Smooth muscle cell (in vitro differentiated cells): ENCODE measurements around the gene CHSY1. TPM values are rescaled to one million over a fixed set of nuclear protein-coding genes. Genes with fewer than 3 reads are reported as not detected.
"Not testable (repeated sequence)": the region's sequence is repeated elsewhere in the genome, so short reads cannot be mapped to it uniquely, and the experiment has no call there.

Experiments used
- DNase-seq: peaks from one replicate; lab custom pipeline; 2025; ENCODE audit not compliant: unreplicated experiment; lab: John Stamatoyannopoulos, UW
- H2AFZ ChIP-seq: fragments of 200-600 bp; sonication (generic); 2 replicates; pipeline ENCODE4 v1.6.0; 2016; ENCODE audit warnings: antibody characterized with exemption, low read depth, mild to moderate bottlenecking
- H3F3A ChIP-seq: fragments of 200-600 bp; sonication (generic); 2 replicates; pipeline ENCODE4 v1.6.0; 2017; ENCODE audit warnings: antibody characterized with exemption, low read depth
- H3K27ac ChIP-seq: fragments of 200-600 bp; sonication (generic); 2 replicates; pipeline ENCODE4 v1.5.1; 2016; ENCODE audit warnings: low read depth, mild to moderate bottlenecking
- H3K27me3 ChIP-seq: fragments of 200-600 bp; sonication (generic); 2 replicates; pipeline ENCODE4 v1.6.1; 2016; ENCODE audit warnings: low read depth, mild to moderate bottlenecking
- H3K36me3 ChIP-seq: fragments of 200-600 bp; sonication (generic); 2 replicates; pipeline ENCODE4 v1.5.1; 2016; ENCODE audit warnings: low read depth
- H3K4me1 ChIP-seq: fragments of 200-600 bp; sonication (generic); 2 replicates; pipeline ENCODE4 v1.5.1; 2016; ENCODE audit warnings: low read depth
- H3K4me2 ChIP-seq: fragments of 200-600 bp; sonication (generic); 2 replicates; pipeline ENCODE4 v1.6.0; 2016; ENCODE audit warnings: mild to moderate bottlenecking
- H3K4me3 ChIP-seq: fragments of 200-600 bp; sonication (generic); 2 replicates; pipeline ENCODE4 v1.5.1; 2016; ENCODE audit warnings: mild to moderate bottlenecking
- H3K79me2 ChIP-seq: fragments of 200-600 bp; sonication (generic); 2 replicates; pipeline ENCODE4 v1.6.0; 2016; ENCODE audit warnings: low read depth, mild to moderate bottlenecking
- H3K9ac ChIP-seq: fragments of 200-600 bp; sonication (generic); 2 replicates; pipeline ENCODE4 v1.6.0; 2016; ENCODE audit warnings: low read depth
- H3K9me3 ChIP-seq: fragments of 200-600 bp; sonication (generic); replicated peaks from 2 replicates; pipeline ENCODE4 v1.5.1; 2016; ENCODE audit warnings: low read depth
- H4K20me1 ChIP-seq: fragments of 200-600 bp; sonication (generic); 2 replicates; pipeline ENCODE4 v1.6.0; 2016; ENCODE audit warnings: low read depth
- WGBS: methylation state at CpG from one replicate; pipeline ENCODE4 v1.1.7; 2016; ENCODE audit warnings: low lambda C conversion rate; 5-methylcytosine and 5-hydroxymethylcytosine counted together
- polyA plus RNA-seq: library from polyadenylated mRNA; unstranded; fragments of >200 nt; fragmentation: Nextera tagmentation; extraction: Ambion mirVana; gene quantifications from 2 replicates; pipeline ENCODE4 v1.2.1, GENCODE V29; 2016
- total RNA-seq: library from RNA; depleted of rRNA; stranded (reverse); fragments of >200 nt; gene quantifications from 2 replicates; pipeline ENCODE4 v1.2.3, GENCODE V29; 2014
- TF ChIP-seq, protein P1 (sequence below): fragments of 200-600 bp; sonication (generic); IDR thresholded peaks from 2 replicates; pipeline ENCODE4 v1.5.1; 2017; ENCODE audit warnings: borderline replicate concordance, mild to moderate bottlenecking, antibody characterized with exemption; ENCODE audit not compliant: insufficient read depth, poor library complexity, severe bottlenecking

CHSY1 gene
- total and polyA plus RNA-seq, 2 experiments from 2014 or later, result 106 to 123 TPM

DNA sequence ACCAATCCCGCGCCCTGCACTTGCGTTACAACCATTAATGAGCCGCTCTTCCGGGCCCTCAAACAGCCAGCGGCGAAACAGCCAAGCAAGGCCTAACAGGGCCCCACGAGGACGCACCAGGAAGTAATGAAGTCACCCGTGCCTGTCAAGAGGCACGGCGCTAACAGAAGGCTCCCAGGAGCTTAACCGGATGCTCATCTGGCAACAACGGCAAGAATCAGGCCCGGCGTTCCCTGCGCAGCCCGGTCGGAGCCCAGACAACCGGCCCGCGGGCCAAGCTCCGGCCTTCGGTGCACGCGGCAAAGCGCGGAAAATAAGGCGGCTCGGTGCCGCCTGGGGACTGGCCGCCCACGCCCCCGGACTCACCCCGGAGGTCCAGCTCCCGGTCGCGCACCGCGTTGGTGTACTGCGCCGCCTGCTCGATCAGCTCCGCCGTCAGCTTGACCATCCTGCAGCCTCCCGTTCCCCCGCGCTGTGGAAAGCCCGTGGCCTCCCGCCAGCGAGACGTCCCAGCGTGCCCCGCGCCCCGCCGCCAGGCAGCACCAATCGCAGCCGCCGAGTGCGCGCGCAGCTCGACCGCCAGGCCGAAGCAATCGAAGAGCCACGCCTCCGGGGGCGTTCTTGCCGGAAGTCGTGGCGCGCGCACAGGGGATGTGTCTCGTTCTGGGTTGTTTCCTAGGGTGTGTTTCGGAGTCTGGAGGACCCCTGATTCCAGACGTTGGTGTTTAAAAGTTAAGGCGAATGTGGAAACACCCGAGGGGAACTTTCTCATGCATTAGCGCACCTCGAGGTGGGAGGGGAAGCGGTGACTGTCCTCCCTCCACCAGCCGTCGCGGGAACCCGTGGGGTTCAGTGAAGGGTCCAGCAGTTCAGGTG is 43.1 kb upstream of the CHSY1 start, which contains the start of gene SNRPA1:
Gene SNRPA1, minus strand, starts transcription at position 518 of the 876 bp plus-strand sequence. Its CDS starts 70 bp downstream, at position 448.
- H3K4me2 ChIP-seq, result peak within 1 kb of the TSS; percentile 93
- 1% methylated on average over 87 of the region's 87 CpGs for WGBS
- peaks cover 3% of the 10 kb centered on the region for H3K36me3 ChIP-seq
- H3K9me3 ChIP-seq, result no peaks in the 10 kb centered on the region
- TF ChIP-seq, protein P1, sequence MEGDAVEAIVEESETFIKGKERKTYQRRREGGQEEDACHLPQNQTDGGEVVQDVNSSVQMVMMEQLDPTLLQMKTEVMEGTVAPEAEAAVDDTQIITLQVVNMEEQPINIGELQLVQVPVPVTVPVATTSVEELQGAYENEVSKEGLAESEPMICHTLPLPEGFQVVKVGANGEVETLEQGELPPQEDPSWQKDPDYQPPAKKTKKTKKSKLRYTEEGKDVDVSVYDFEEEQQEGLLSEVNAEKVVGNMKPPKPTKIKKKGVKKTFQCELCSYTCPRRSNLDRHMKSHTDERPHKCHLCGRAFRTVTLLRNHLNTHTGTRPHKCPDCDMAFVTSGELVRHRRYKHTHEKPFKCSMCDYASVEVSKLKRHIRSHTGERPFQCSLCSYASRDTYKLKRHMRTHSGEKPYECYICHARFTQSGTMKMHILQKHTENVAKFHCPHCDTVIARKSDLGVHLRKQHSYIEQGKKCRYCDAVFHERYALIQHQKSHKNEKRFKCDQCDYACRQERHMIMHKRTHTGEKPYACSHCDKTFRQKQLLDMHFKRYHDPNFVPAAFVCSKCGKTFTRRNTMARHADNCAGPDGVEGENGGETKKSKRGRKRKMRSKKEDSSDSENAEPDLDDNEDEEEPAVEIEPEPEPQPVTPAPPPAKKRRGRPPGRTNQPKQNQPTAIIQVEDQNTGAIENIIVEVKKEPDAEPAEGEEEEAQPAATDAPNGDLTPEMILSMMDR, result no peak
- peak within 1 kb of the TSS; percentile 87 for H3K9ac ChIP-seq
- H3K79me2 ChIP-seq, result peaks cover 49% of the 10 kb centered on the region
- no peaks in the 10 kb centered on the region for H3F3A ChIP-seq
- H3K27ac ChIP-seq, result peak within 1 kb of the TSS; percentile 85
- H2AFZ ChIP-seq, result peak within 1 kb of the TSS; percentile 94
- DNase-seq, result peak; percentile 93
- H4K20me1 ChIP-seq, result peaks cover 44% of the 10 kb centered on the region
- H3K4me3 ChIP-seq, result peak within 1 kb of the TSS; percentile 82
- no peaks in the 10 kb centered on the region for H3K27me3 ChIP-seq
- peaks cover 19% of the 10 kb centered on the region for H3K4me1 ChIP-seq

DNA sequence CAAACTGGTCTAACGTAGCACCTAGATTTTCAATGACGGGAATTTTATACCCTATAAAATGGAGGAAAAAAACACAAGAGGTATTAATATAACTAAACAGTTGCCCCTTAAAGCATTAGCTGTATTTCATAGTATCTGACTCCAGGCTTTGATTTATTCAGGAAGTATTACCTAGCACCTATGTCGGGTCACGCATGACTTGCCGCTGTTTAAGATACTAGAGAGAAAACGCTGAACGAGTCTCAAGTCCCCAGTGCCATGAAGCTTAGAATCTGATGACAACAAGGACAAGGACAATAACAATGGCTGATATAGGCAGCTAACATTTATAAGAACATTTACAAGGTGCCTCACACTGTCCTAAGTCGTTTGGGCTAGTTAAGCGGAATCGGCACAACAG is 41.3 kb upstream of the CHSY1 start:
- DNase-seq, result no peak
- Histone ChIP-seq H3F3A (no peaks in the 10 kb centered on the region), H2AFZ (no peak overlapping the region), H3K9me3 (no peaks in the 10 kb centered on the region), H3K36me3 (peaks cover 3% of the 10 kb centered on the region), H3K4me1 (peaks cover 19% of the 10 kb centered on the region), H3K4me2 (peak overlapping the region; percentile 93), H3K9ac (peak overlapping the region; percentile 87), H4K20me1 (peaks cover 61% of the 10 kb centered on the region), H3K4me3 (peak overlapping the region; percentile 82), H3K27me3 (no peaks in the 10 kb centered on the region), H3K27ac (no peak overlapping the region), H3K79me2 (peaks cover 66% of the 10 kb centered on the region)
- 85% methylated on average over 10 of the region's 10 CpGs for WGBS
- TF ChIP-seq, protein P1, result no peak

DNA sequence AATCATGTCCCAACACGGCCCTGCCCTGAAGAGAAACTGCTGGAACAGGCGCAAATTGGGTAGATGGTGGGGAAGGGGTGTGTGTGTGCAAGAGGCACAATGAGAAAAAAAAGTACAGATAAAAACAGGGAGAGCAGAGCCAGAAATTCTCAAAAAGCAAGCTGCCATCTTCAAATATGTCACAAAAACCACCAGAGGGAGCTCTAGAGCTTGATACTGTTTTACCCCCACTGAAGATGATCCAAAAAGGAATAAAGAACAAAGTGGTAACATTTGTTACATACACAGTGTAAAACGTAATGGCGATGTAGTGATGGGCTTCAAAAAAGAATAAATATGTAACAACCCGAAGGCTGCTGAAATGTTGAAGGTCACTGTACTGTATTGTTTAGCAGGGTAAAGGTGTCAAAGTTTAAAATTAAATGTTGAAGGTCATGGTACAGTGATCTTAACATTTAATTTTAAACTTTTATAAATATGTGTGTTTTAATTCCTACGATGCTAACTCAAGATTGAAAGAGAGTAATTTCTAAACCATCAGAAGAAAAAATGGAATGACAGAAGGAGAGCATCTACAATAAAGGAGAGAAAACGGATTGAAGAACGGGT is 37.2 kb upstream of the CHSY1 start:
- Histone ChIP-seq H4K20me1 (peaks cover 82% of the 10 kb centered on the region), H3K4me2 (no peak overlapping the region), H2AFZ (no peak overlapping the region), H3K9ac (no peak overlapping the region), H3K36me3 (peaks cover 33% of the 10 kb centered on the region), H3K27ac (no peak overlapping the region), H3K79me2 (peaks cover 74% of the 10 kb centered on the region), H3F3A (no peaks in the 10 kb centered on the region), H3K27me3 (no peaks in the 10 kb centered on the region), H3K4me1 (peaks cover 12% of the 10 kb centered on the region), H3K9me3 (no peaks in the 10 kb centered on the region), H3K4me3 (no peak overlapping the region)
- TF ChIP-seq, protein P1, result peak; percentile 62
- 90% methylated on average over 8 of the region's 8 CpGs for WGBS
- DNase-seq, result no peak

DNA sequence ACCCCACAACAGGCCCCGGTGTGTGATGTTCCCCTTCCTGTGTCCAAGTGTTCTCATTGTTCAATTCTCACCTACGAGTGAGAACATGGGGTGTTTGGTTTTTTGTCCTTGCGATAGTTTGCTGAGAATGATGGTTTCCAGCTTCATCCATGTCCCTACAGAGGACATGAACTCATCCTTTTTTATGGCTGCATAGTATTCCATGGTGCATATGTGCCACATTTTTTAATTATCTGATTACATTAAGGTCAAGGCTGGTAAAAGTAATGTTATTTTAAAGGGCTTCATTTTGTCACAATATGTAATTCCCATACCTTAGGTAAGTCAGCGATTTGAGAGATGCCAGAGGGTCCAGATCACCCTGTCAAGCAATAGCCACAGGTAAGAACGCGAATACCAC is 35.5 kb upstream of the CHSY1 start:
- not testable (repeated sequence) for H3K4me2 ChIP-seq, H3K4me3 ChIP-seq, H3K27ac ChIP-seq, DNase-seq, H3F3A ChIP-seq, H3K9ac ChIP-seq, H3K9me3 ChIP-seq, H3K27me3 ChIP-seq, H2AFZ ChIP-seq, H3K4me1 ChIP-seq
- 89% methylated on average over 6 of the region's 6 CpGs for WGBS
- Histone ChIP-seq H4K20me1 (peaks cover 68% of the 10 kb centered on the region), H3K79me2 (peaks cover 57% of the 10 kb centered on the region), H3K36me3 (peaks cover 34% of the 10 kb centered on the region)
